ENCODE data around the gene PLAU.

Gene PLAU

GRCh38 chr10:73902351-73902750 is 8.6 kb upstream of the PLAU start:
- H3F3A ChIP-seq (ENCODE audit: control insufficient read depth, insufficient read depth), result peaks cover 4% of the 10 kb centered on the region; the same call in 1 of the 2 replicates

GRCh38 chr10:73905256-73906020 is 5.5 kb upstream of the PLAU start:
- Histone ChIP-seq H4K20me1 (ENCODE audit: control insufficient read depth, insufficient read depth, low read depth, low read length) (no peaks in the 10 kb centered on the region), H3K4me1 (ENCODE audit: control insufficient read depth, low read length) (peaks cover 41% of the 10 kb centered on the region)

More at GRCh38 chr10:73902351-73902750, 8.6 kb upstream of the PLAU start:
- TF ChIP-seq EZH2phosphoT487 (IDR thresholded peaks at IDR 0.05; ENCODE audit: borderline replicate concordance, low read length) (no peak), CTCF (IDR thresholded peaks at IDR 0.05; ENCODE audit: low read depth, low read length, poor library complexity, severe bottlenecking) (no peak)
- Histone ChIP-seq H3K4me2 (ENCODE audit: low read length) (no peak overlapping the region), H3K4me3 (ENCODE audit: low read length) (no peak overlapping the region), H3K9me3 (ENCODE audit: control insufficient read depth, insufficient read depth, low read length) (no peaks in the 10 kb centered on the region), H3K4me1 (ENCODE audit: control insufficient read depth, low read length) (peaks cover 26% of the 10 kb centered on the region), H3K27me3 (ENCODE audit: control insufficient read depth, low read length) (no peaks in the 10 kb centered on the region), H3K79me2 (ENCODE audit: control insufficient read depth, low read length) (no peaks in the 10 kb centered on the region), H3K36me3 (ENCODE audit: control insufficient read depth, low read length) (no peaks in the 10 kb centered on the region), H3K27ac (ENCODE audit: low read depth, low read length) (no peak overlapping the region), H4K20me1 (ENCODE audit: control insufficient read depth, insufficient read depth, low read depth, low read length) (no peaks in the 10 kb centered on the region), H3K9me2 (replicated peaks; ENCODE audit: control insufficient read depth, low read length) (no peaks in the 10 kb centered on the region)

GRCh38 chr10:73906524-73907447 is 4.1 kb upstream of the PLAU start:
- TF ChIP-seq CTCF (IDR thresholded peaks at IDR 0.05; ENCODE audit: low read depth, low read length, poor library complexity, severe bottlenecking) (no peak), EZH2phosphoT487 (IDR thresholded peaks at IDR 0.05; ENCODE audit: borderline replicate concordance, low read length) (no peak)
- Histone ChIP-seq H3K4me2 (ENCODE audit: low read length) (no peak overlapping the region), H3K36me3 (ENCODE audit: control insufficient read depth, low read length) (no peaks in the 10 kb centered on the region), H3K4me3 (ENCODE audit: low read length) (no peak overlapping the region), H3F3A (ENCODE audit: control insufficient read depth, insufficient read depth) (peaks cover 11% of the 10 kb centered on the region; the same call in 1 of the 2 replicates), H3K79me2 (ENCODE audit: control insufficient read depth, low read length) (no peaks in the 10 kb centered on the region), H3K27ac (ENCODE audit: low read depth, low read length) (no peak overlapping the region), H3K9me3 (ENCODE audit: control insufficient read depth, insufficient read depth, low read length) (no peaks in the 10 kb centered on the region), H4K20me1 (ENCODE audit: control insufficient read depth, insufficient read depth, low read depth, low read length) (no peaks in the 10 kb centered on the region), H3K27me3 (ENCODE audit: control insufficient read depth, low read length) (0 out of 2 replicates have a peak, but pooled peaks cover 4% of the 10 kb centered on the region), H3K4me1 (ENCODE audit: control insufficient read depth, low read length) (peaks cover 45% of the 10 kb centered on the region), H3K9me2 (replicated peaks; ENCODE audit: control insufficient read depth, low read length) (no peaks in the 10 kb centered on the region)

More at GRCh38 chr10:73905256-73906020, 5.5 kb upstream of the PLAU start:
- no peak for TF ChIP-seq CTCF (IDR thresholded peaks at IDR 0.05; ENCODE audit: low read depth, low read length, poor library complexity, severe bottlenecking)
- no peak for TF ChIP-seq EZH2phosphoT487 (IDR thresholded peaks at IDR 0.05; ENCODE audit: borderline replicate concordance, low read length)
- no peaks in the 10 kb centered on the region for H3K9me2 ChIP-seq (replicated peaks; ENCODE audit: control insufficient read depth, low read length)
- no peak overlapping the region for H3K27ac ChIP-seq (ENCODE audit: low read depth, low read length)
- no peaks in the 10 kb centered on the region for H3K79me2 ChIP-seq (ENCODE audit: control insufficient read depth, low read length)
- no peaks in the 10 kb centered on the region for H3K36me3 ChIP-seq (ENCODE audit: control insufficient read depth, low read length)
- H3K27me3 ChIP-seq (ENCODE audit: control insufficient read depth, low read length), result no peaks in the 10 kb centered on the region
- H3K9me3 ChIP-seq (ENCODE audit: control insufficient read depth, insufficient read depth, low read length), result no peaks in the 10 kb centered on the region
- no peak overlapping the region for H3K4me3 ChIP-seq (ENCODE audit: low read length)
- no peak overlapping the region for H3K4me2 ChIP-seq (ENCODE audit: low read length)
- H3F3A ChIP-seq (ENCODE audit: control insufficient read depth, insufficient read depth), result peaks cover 9% of the 10 kb centered on the region

All from DOHH2 (cell line).